OCI-LY3 (cell line): Measurements from ENCODE around the gene RBM42.

Experiments
- H2AFZ ChIP-seq: fragments of 200-600, 300-600 bp; shearing (Covaris generic); 2 replicates; pipeline ENCODE4 v1.6.0; 2014; ENCODE audit warnings: antibody characterized with exemption, low read depth, low read length
- H3K27ac ChIP-seq: fragments of 200-600, 300-600 bp; sonication (generic); 2 replicates; pipeline ENCODE4 v1.5.1; 2014; ENCODE audit warnings: mild to moderate bottlenecking, low read length, moderate library complexity, mixed read lengths
- H3K27me3 ChIP-seq: fragments of 200-600, 300-600 bp; sonication (generic); 2 replicates; pipeline ENCODE4 v1.6.1; 2014; ENCODE audit warnings: low read depth, low read length, mixed read lengths
- H3K36me3 ChIP-seq: fragments of 200-600, 300-600 bp; sonication (generic); replicated peaks from 2 replicates; pipeline ENCODE3; 2014; ENCODE audit warnings: low read depth, low read length, mixed read lengths
- H3K4me1 ChIP-seq: fragments of 300-600, 200-600 bp; sonication (generic); 2 replicates; pipeline ENCODE4 v1.6.1; 2014; ENCODE audit warnings: low read length, mixed read lengths
- H3K4me2 ChIP-seq: fragments of 200-600, 300-600 bp; sonication (generic); 2 replicates; pipeline ENCODE4 v1.6.1; 2014; ENCODE audit warnings: low read length, mixed read lengths
- H3K4me3 ChIP-seq: fragments of 300-600, 200-600 bp; sonication (generic); 2 replicates; pipeline ENCODE4 v1.5.1; 2014; ENCODE audit warnings: antibody characterized with exemption, mild to moderate bottlenecking, low read length, moderate library complexity
- H3K79me2 ChIP-seq: fragments of 300-600, 200-600 bp; shearing (Covaris generic); 2 replicates; pipeline ENCODE4 v1.6.1; 2014; ENCODE audit warnings: mild to moderate bottlenecking, low read length, mixed read lengths
- H3K9ac ChIP-seq: fragments of 300-600, 200-600 bp; shearing (Covaris generic); 2 replicates; pipeline ENCODE4 v1.6.0; 2014; ENCODE audit warnings: mild to moderate bottlenecking, low read length, moderate library complexity
- H3K9me3 ChIP-seq: fragments of 200-600, 300-600 bp; shearing (Covaris generic); 2 replicates; pipeline ENCODE4 v1.6.1; 2014; ENCODE audit warnings: low read length, mixed read lengths; ENCODE audit not compliant: insufficient read depth
- H4K20me1 ChIP-seq: fragments of 200-600, 300-600 bp; sonication (generic); 2 replicates; pipeline ENCODE4 v1.6.1; 2016; ENCODE audit warnings: low read length, mixed read lengths; ENCODE audit not compliant: insufficient read depth
- EZH2phosphoT487 ChIP-seq: fragments of 200-600 bp; shearing (Covaris generic); IDR thresholded peaks from 2 replicates; pipeline ENCODE4 v1.6.1; 2018; ENCODE audit warnings: antibody characterized with exemption, mixed run types, low read depth
- TF ChIP-seq, protein P1 (sequence below): fragments of 200-600, 300-600 bp; sonication (generic); IDR thresholded peaks from 2 replicates; pipeline ENCODE4 v1.5.1; 2014; ENCODE audit warnings: antibody characterized with exemption, low read length, low read depth

The RBM42 gene

DNA sequence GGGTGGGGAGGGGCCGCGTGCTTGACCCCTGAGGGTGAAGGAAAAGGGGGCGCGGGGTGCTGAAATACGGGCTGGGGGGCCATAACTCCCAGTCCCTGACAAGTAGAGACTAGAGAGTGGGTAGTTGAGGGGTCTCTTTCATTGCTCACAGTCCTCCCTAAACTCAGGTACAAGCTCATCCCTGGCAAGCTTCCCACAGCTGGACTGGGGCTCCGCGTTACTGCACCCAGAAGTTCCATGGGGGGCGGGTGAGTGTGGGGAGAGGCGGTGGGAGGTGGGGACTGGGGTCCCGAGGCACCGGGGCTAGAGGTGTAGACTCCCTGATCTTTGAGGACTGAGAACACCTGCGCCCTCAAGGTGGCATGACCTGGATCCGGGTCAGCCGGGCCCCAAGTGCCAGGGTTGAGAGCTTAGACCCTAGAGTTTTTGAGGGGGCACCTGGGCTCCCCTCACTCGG, 14.0 kb downstream of the RBM42 start:
- Histone ChIP-seq H3K4me2 (peak overlapping the region; percentile 94), H3K27me3 (no peaks in the 10 kb centered on the region), H3K36me3 (peaks cover 7% of the 10 kb centered on the region), H3K4me1 (peaks cover 21% of the 10 kb centered on the region), H3K79me2 (no peaks in the 10 kb centered on the region), H3K9me3 (no peaks in the 10 kb centered on the region), H2AFZ (peak overlapping the region; percentile 97), H3K27ac (peak overlapping the region; percentile 65), H3K4me3 (peak overlapping the region; percentile 82), H4K20me1 (no peaks in the 10 kb centered on the region), H3K9ac (peak overlapping the region; percentile 76)
- no peak for TF ChIP-seq EZH2phosphoT487
- TF ChIP-seq, protein P1, sequence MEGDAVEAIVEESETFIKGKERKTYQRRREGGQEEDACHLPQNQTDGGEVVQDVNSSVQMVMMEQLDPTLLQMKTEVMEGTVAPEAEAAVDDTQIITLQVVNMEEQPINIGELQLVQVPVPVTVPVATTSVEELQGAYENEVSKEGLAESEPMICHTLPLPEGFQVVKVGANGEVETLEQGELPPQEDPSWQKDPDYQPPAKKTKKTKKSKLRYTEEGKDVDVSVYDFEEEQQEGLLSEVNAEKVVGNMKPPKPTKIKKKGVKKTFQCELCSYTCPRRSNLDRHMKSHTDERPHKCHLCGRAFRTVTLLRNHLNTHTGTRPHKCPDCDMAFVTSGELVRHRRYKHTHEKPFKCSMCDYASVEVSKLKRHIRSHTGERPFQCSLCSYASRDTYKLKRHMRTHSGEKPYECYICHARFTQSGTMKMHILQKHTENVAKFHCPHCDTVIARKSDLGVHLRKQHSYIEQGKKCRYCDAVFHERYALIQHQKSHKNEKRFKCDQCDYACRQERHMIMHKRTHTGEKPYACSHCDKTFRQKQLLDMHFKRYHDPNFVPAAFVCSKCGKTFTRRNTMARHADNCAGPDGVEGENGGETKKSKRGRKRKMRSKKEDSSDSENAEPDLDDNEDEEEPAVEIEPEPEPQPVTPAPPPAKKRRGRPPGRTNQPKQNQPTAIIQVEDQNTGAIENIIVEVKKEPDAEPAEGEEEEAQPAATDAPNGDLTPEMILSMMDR: no peak

DNA sequence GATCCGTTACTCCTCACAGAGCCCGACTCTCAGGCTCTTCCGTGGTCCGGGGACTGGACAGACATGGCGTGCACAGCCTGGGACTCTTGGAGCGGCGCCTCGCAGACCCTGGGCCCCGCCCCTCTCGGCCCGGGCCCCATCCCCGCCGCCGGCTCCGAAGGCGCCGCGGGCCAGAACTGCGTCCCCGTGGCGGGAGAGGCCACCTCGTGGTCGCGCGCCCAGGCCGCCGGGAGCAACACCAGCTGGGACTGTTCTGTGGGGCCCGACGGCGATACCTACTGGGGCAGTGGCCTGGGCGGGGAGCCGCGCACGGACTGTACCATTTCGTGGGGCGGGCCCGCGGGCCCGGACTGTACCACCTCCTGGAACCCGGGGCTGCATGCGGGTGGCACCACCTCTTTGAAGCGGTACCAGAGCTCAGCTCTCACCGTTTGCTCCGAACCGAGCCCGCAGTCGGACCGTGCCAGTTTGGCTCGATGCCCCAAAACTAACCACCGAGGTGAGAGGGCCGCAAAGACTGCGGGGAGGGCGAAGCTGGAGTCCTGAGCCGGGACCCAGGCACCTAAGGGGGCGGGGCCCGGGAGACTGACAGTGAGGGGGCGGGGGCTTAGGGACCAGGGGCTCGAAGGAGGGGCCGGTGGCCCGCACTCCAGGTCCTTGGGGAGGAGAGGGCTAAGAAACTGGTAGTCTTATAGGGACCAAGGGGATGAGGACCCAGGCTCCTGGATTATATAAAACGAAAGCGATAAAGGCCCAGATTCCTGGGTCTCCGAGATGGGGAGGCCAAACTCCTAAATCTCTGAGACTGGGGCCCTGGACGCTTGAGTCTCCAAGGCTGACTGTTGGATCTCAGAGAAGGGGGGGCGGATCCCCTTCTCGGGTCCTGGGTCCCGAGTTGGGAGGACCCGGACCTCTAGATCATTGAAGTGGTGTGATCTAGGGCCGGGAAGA, 14.7 kb downstream of the RBM42 start:
- Histone ChIP-seq H3K4me1 (peaks cover 21% of the 10 kb centered on the region), H3K36me3 (peaks cover under 1% of the 10 kb centered on the region), H2AFZ (peak overlapping the region; percentile 97), H3K9ac (peak overlapping the region; percentile 76), H3K27me3 (no peaks in the 10 kb centered on the region), H3K4me3 (peak overlapping the region; percentile 82), H4K20me1 (no peaks in the 10 kb centered on the region), H3K4me2 (peak overlapping the region; percentile 94), H3K79me2 (peaks cover 4% of the 10 kb centered on the region), H3K9me3 (no peaks in the 10 kb centered on the region), H3K27ac (peak overlapping the region; percentile 65)
- TF ChIP-seq EZH2phosphoT487: no peak
- TF ChIP-seq, protein P1: 0 out of 2 replicates have a peak, but pooled peaks have one; percentile 6

DNA sequence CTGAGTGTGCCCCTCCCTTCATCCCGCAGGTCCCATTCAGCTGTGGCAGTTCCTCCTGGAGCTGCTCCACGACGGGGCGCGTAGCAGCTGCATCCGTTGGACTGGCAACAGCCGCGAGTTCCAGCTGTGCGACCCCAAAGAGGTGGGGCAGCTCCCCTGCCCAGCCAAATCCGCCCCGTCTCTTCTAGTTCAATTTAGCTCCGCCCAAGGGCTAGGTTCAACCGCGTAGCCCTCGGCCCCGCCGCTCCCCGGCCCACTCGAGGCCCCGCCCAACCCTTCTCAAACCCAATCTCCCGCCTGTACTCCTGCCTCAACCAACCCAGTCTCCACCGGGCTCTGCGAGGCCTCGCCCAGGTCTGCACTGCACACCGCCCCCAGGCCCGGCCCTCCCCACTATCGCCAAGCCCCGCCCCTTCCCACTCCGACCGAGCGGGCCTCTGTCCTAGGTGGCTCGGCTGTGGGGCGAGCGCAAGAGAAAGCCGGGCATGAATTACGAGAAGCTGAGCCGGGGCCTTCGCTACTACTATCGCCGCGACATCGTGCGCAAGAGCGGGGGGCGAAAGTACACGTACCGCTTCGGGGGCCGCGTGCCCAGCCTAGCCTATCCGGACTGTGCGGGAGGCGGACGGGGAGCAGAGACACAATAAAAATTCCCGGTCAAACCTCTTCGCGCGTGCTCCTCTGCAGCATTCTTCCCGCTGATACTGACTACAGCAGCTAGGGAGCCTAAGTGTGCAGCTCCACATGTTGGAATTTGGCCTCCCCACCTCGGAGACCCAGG, 15.6 kb downstream of the RBM42 start:
- no peaks in the 10 kb centered on the region for H4K20me1 ChIP-seq
- peak overlapping the region; percentile 65 for H3K27ac ChIP-seq
- H3K4me1 ChIP-seq: peaks cover 27% of the 10 kb centered on the region
- no peaks in the 10 kb centered on the region for H3K36me3 ChIP-seq
- peak overlapping the region; percentile 82 for H3K4me3 ChIP-seq
- H3K4me2 ChIP-seq: peak overlapping the region; percentile 94
- peaks cover 12% of the 10 kb centered on the region for H3K79me2 ChIP-seq
- no peaks in the 10 kb centered on the region for H3K9me3 ChIP-seq
- TF ChIP-seq EZH2phosphoT487: no peak
- TF ChIP-seq, protein P1: no peak
- peak overlapping the region; percentile 97 for H2AFZ ChIP-seq
- peak overlapping the region; percentile 76 for H3K9ac ChIP-seq
- no peaks in the 10 kb centered on the region for H3K27me3 ChIP-seq
